Inferior parietal cortex (tissue), 1 donor: ENCODE results near the gene TANGO2.
"Not testable (repeated sequence)": the region's sequence is repeated elsewhere in the genome, so short reads cannot be mapped to it uniquely, and the experiment has no call there.

ENCODE experiments used
- DNase-seq: peaks from one replicate; pipeline ENCODE4 v3.0.0-alpha.2; 2016; ENCODE audit errors: extremely low spot score

The TANGO2 gene

DNA sequence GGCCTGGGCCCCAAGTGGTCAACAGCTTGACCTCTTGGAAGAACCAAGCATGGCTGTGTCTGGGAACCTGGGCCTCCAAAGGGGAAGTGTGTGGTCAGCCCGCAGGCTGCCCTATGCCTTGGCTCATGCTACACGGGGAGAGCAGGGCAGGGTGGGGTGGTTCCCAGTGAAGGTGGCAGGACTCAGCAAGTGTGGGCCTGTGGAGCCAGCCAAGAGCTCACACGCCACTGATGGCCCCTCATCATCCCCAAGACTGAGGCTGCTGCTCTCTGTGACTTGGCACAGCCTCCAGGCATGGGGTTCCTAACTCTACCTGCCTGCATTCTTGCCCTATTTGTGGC, 43.2 kb downstream of the TANGO2 start:
- DNase-seq, result no peak

DNA sequence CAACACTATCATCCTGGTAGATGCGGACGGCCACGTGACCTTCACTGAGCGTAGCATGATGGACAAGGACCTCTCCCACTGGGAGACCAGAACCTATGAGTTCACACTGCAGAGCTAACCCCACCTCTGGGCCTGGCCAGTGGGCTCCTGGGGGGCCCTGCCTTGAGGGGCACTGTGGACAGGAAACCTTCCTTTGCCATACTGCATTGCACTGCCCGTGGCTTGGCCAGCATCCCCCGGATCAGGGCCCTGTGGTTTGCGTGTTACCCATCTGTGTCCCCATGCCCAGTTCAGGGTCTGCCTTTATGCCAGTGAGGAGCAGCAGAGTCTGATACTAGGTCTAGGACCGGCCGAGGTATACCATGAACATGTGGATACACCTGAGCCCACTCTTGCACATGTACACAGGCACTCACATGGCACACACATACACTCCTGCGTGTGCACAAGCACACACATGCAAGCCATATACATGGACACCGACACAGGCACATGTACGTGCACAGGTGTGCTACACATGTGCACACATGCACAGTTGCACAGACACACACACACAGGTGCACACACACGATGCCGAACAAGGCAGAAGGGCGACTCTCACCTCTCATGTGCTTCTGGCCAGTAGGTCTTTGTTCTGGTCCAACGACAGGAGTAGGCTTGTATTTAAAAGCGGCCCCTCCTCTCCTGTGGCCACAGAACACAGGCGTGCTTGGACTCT, 43.8 kb downstream of the TANGO2 start:
- DNase-seq, result no peak

DNA sequence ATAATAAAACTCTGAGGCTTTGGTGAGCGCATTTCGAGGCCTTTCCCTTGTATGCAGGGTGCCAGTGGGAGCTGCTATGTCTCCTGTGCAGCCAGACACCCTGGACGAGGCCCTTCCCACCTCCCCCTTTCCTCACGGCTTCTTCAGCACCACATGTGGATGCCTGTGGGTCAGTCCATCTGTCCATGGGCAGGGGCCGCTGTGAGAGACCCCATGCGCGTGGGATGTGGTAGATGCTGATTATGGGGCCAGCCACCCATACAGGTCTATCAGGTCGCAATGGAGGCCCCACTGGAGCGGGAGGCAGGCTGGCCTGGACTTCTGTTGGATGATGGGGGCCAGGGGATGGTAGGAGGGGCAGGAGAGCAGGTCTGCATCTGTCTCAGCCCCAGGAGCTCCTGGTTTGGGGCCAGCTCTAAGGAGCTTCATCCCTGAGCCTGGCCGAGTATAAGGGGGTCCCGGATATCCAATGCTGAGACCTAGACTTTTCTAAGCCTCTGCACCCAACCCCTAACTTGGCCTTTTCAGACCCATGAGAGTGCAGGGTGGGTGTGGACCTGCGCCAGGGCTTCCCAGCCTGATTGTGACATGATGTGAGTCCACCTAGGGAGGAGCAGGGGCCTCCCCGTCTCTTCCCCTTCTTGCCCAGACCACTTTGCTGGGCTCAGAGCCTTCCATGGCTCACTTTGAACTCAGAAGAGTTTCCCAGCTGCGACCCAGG, 45.1 kb downstream of the TANGO2 start:
- DNase-seq, result no peak

- no peak for DNase-seq
Measured at GRCh38 chr22:20066617-20067383, 45.9 kb downstream of the TANGO2 start.

DNA sequence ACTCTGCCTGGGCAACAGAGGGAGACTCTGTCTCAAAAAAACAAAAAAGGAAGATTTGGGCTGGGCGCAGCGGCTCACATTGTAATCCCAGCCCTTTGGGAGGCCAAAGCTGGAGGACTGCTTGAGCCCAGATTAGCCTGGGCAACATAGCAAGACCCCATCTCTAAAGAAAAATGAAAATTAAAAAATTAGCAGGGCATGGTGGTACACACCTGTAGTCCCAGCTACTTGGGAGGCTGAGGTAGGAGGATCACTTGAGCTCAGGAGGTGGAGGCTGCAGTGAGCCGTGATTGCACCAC, 46.4 kb downstream of the TANGO2 start:
- DNase-seq, result not testable (repeated sequence)

DNA sequence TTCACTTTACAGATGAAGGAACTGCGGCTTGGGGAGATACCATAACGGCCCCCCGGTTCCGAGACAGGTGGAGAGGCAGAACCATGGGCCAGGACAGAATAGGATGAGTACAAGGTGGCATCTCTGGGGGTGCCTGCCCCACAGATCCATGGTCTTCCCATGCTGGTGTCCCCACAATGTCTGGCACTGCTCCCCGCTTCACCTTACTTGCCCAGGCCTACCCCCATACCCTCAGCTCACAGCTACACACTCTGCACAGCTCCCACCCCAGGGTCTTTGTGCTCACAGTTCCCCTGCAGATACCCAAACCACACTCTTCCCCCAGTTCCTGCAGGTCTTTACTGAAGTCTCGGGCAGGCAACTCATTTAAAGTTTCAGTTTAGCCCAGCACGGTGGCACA, 47.7 kb downstream of the TANGO2 start:
- no peak for DNase-seq

DNA sequence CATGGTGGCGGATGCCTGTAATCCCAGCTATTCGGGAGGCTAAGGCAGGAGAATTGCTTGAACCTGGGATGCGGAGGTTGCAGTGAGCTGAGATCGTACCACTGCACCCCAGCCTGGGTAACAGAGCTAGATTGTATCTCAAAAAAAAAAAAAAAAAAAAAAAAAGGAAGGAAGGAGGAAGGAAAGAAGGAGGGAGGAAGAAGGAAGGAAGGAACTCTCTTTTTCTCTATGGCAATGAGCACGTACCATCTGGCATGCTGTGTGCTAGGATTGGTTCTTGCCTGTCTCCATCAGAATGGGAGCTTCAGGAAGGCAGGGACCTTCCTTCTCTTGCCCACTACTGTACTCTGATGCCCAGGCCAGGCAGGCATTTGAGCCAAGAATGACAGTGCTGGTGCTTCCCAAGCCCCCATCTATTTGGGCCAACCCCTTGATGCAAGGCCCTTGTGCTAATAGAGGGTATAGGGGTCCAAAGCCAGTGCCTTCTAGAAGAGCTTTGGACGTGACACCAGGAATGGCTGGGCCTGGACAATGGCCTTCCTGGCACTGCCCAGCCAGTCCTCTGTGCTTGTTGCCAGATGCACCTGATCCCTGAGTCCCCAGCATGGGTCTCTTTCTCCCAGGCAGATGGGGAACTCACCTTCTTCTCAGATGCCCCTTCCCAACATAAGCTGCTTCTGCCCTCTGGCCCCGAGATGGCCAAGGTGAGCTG, 48.6 kb downstream of the TANGO2 start:
- DNase-seq, result no peak

- no peak for DNase-seq
Measured at GRCh38 chr22:20071524-20071972, 50.6 kb downstream of the TANGO2 start.

DNA sequence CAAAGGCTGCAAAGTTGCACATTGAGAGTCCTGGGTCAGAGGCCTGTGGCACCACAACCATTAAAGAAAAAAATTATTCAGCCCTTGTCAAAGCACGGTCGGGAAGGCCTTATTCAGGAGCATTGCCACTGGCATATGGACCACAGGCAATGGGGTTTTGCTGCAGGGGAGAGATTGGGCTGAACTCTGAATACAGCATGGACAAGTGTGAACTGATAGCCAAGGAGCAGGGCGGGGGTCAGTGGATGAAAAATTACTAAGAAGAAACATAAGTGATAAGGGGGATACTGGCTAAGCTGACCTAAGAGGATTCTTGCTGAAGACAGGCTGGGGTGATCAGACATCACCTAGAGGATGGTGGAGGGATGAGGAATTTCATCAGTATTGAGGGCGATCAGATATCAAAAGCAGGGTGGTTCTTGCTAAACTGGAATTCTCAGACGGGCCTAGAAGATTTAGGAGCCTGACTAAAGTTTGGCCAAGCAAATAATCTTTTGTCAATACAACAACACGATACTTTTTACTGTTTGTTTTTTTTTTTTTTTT, 55.8 kb downstream of the TANGO2 start:
- no peak for DNase-seq

DNA sequence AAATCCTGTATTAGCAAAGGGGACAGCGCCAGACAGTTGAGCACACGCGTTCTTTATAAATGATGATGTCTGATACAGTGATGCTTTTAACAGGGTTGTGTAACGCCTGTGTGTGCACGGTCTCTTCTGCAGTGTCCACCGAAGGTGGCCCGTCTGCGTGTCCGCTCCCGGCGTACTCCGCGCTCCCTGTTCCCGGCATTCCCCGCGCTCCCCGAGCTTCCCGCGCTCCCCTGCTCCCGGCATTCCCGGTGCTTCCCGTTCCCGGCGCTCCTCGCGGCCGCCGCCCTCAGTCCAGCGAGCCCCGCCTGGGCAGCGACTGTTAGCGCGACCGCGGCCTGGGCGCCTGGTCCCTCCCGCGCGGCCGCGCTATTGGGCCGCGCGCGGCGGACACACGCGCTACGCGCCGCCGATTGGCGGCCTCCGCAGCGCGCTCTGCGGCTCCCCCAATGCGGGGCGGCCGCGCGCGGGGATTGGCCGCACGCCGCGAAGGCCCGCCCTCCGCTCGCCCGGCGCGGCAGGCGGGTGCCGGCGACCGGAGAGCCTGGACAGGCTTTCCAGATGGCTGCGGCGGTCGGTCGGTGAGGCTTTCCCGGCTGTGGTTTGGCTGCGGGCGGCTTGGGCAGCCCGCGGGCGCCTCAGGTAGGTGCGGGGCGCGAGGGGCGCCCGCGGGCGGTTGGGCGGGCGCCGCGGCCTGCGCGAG, 59.0 kb downstream of the TANGO2 start, which contains the start of gene DGCR8:
Gene DGCR8 (plus strand): TSS at position 497 of the 700 bp plus-strand sequence. CDS start 5,723 bp downstream, outside the sequence.
- peak; percentile 96 for DNase-seq

DNA sequence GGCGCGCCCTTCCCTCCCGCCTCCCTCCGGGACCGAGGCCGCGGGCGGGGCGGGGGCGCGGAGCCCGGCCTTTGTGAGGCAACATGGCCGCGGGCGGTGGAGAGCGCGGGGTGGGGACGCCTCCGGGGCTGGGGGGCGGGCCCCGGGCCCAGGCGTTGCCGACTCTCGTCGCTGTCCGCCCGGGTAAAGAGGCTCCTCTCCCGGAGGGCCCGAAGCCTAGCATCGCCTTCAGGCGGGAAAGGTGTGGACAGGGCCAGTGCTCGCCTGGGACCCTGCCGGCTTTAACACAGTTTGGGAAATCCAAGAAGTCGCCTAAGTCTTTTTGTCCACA, 59.5 kb downstream of the TANGO2 start:
- DNase-seq, result peak; percentile 34

- DNase-seq, result no peak
Measured at GRCh38 chr22:20080776-20081654, 60.1 kb downstream of the TANGO2 start.

- DNase-seq, result no peak
Measured at GRCh38 chr22:20083157-20083890, 62.4 kb downstream of the TANGO2 start.

DNA sequence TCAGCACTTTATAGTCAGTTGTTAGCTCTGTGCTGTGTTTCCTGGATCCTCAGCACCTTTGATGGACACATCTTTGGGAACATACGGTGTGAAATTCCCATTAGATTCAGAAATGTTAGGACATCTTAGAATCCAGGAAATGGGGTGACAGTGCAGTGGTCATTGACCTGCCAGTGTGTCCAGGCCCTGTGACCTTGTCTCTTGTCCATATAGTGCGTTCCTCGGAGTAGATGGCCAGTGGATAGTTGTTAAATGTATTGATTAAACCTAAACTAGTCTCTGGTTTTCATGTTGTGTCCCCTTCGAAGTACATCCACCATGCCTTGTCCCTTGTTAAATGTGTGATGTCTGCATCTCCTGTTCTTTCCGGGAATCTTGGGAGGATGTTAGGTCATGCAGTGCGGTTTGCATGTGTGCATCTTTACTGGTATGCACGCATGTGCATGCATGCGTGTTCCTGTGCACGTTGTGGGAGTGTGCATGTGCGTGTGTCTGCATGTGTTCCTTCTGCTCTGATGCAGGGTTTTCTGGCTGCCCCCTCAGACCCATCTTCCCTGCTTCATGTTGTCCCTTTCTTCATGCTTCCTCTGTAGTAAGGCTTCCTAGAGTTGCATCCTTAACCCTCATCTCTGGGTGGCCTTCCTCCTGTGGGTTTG, 63.1 kb downstream of the TANGO2 start:
- no peak for DNase-seq

DNA sequence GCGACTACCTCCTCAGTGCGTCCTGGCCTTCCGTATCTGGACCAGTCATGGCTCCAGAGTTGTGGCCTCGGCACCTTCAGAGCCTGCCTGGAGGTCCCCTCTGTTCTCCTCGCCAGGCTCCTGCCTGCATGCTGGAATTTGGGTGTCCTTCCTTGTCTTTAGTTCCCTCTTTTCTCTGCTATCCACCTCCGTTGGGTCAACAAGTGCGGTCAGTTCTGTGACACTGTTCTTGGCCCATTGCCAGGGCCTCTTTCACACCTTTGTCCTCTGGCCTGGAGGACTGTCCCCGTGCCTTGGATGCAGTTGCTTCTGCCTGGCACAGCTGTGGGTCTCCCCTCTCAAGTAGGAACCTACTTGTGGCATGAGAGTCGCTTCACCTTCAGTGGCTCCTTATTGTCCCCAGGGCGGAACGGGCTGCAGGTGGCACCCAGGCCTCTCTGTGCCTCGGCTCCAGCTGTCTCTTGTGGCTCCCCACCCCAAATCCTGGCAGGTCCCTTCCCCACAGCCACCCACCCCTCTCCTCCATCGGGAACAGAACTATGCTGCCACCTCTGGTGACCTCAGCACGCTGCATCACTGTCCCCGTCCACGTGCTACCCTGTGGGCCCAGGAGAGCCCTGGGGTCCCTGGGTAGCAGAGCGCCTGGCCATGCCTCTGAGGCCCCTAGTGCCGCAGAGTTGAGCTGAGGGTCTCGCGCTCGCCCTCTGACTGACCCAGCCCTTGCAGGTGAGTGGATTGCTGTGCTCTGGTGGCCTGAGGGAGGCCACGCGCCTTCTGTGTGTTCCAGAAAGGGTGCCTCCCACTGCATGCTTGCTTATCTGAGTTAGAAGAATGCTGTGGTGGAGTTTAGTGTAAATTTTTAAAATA, 63.9 kb downstream of the TANGO2 start:
- DNase-seq, result no peak

GRCh38 chr22:20085651-20086050, 64.7 kb downstream of the TANGO2 start:
- DNase-seq, result no peak

DNA sequence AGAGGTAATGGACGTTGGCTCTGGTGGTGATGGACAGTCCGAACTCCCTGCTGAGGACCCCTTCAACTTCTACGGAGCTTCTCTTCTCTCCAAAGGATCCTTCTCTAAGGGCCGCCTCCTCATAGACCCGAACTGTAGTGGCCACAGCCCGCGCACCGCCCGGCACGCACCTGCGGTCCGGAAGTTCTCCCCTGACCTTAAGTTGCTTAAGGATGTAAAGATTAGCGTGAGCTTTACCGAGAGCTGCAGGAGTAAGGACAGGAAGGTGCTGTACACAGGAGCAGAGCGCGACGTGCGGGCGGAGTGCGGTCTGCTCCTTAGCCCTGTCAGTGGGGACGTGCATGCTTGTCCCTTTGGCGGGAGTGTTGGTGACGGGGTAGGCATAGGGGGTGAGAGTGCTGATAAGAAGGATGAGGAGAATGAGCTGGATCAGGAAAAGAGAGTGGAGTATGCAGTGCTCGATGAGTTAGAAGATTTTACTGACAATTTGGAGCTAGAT, 65.2 kb downstream of the TANGO2 start:
- DNase-seq, result no peak

GRCh38 chr22:20086763-20087162, 65.9 kb downstream of the TANGO2 start:
- DNase-seq, result no peak
